ENCODE measurements around the gene LBH. TPM values are rescaled to one million over a fixed set of nuclear protein-coding genes. Genes with fewer than 3 reads are reported as not detected.

The LBH gene
- total RNA-seq, 1 experiment from 2014 or later: 1.1 TPM

- H3K27me3 Mint-ChIP-seq (ENCODE audit: insufficient read depth, unreplicated experiment): no peaks in the 10 kb centered on the region
- peak overlapping the region; percentile 57 for H3K27ac Mint-ChIP-seq (ENCODE audit: low read depth, unreplicated experiment)
- POLR2A ChIA-PET: interaction anchor here (0.7 to 1.7 kb wide), 4 partner anchors 10 to 845 kb away, joined by 3 to 13 read pairs (median 4); no protein-coding TSS in a partner anchor
- H3K4me1 Mint-ChIP-seq (ENCODE audit: insufficient read depth, unreplicated experiment): peaks cover 16% of the 10 kb centered on the region
- BruUV-seq (replicated peaks): no TSS peak
- no peaks in the 10 kb centered on the region for H3K9me3 Mint-ChIP-seq (ENCODE audit: unreplicated experiment)
- intact Hi-C loops (cut with micrococcal nuclease): no loop called here
- peak overlapping the region; percentile 37 for H3K4me3 Mint-ChIP-seq (ENCODE audit: unreplicated experiment)
- TF ChIP-seq CTCF (IDR thresholded peaks at IDR 0.05; ENCODE audit: unreplicated experiment): no peak
- no peaks in the 10 kb centered on the region for H3K36me3 Mint-ChIP-seq (ENCODE audit: insufficient read depth, unreplicated experiment)
- CTCF ChIA-PET: interaction anchor here (0.7 to 2.2 kb wide), 3 partner anchors 10 to 100 kb away, joined by 4 to 6 read pairs (median 5); no protein-coding TSS in a partner anchor
- DNase-seq (ENCODE audit: unreplicated experiment): peak; percentile 51
Measured at GRCh38 chr2:30265052-30266015, 34.0 kb downstream of the LBH start.

GRCh38 chr2:30266051-30266621 is 34.8 kb downstream of the LBH start:
- Mint-ChIP-seq H3K27me3 (ENCODE audit: insufficient read depth, unreplicated experiment) (no peaks in the 10 kb centered on the region), H3K4me3 (ENCODE audit: unreplicated experiment) (peak overlapping the region; percentile 37), H3K36me3 (ENCODE audit: insufficient read depth, unreplicated experiment) (no peaks in the 10 kb centered on the region), H3K4me1 (ENCODE audit: insufficient read depth, unreplicated experiment) (peaks cover 17% of the 10 kb centered on the region), H3K27ac (ENCODE audit: low read depth, unreplicated experiment) (peak overlapping the region; percentile 57), H3K9me3 (ENCODE audit: unreplicated experiment) (no peaks in the 10 kb centered on the region)
- no peak for TF ChIP-seq CTCF (IDR thresholded peaks at IDR 0.05; ENCODE audit: unreplicated experiment)
- intact Hi-C loops (cut with micrococcal nuclease): no loop called here
- no TSS peak for BruUV-seq (replicated peaks)
- ChIA-PET POLR2A (interaction anchor here (1.2 to 1.5 kb wide), 2 partner anchors 9 to 34 kb away, joined by 3 to 13 read pairs; no protein-coding TSS in a partner anchor), CTCF (interaction anchor here (2.2 kb wide), 1 partner anchor 58 kb away, joined by 5 read pairs; no protein-coding TSS in a partner anchor)
- peak; percentile 5 for DNase-seq (ENCODE audit: unreplicated experiment)

- intact Hi-C loops (cut with micrococcal nuclease): no loop called here
- H3K4me3 Mint-ChIP-seq (ENCODE audit: unreplicated experiment): no peak overlapping the region
- CTCF ChIA-PET: interaction anchor here (0.7 to 2.1 kb wide), 2 partner anchors 28 to 58 kb away, joined by 3 to 8 read pairs; no protein-coding TSS in a partner anchor
- POLR2A ChIA-PET: interaction anchor here (1.2 to 1.5 kb wide), 2 partner anchors 8 to 35 kb away, joined by 3 to 13 read pairs; no protein-coding TSS in a partner anchor
- no peaks in the 10 kb centered on the region for H3K27me3 Mint-ChIP-seq (ENCODE audit: insufficient read depth, unreplicated experiment)
- H3K9me3 Mint-ChIP-seq (ENCODE audit: unreplicated experiment): no peaks in the 10 kb centered on the region
- TF ChIP-seq CTCF (IDR thresholded peaks at IDR 0.05; ENCODE audit: unreplicated experiment): no peak
- BruUV-seq (replicated peaks): no TSS peak
- DNase-seq (ENCODE audit: unreplicated experiment): no peak
- no peak overlapping the region for H3K27ac Mint-ChIP-seq (ENCODE audit: low read depth, unreplicated experiment)
- no peaks in the 10 kb centered on the region for H3K36me3 Mint-ChIP-seq (ENCODE audit: insufficient read depth, unreplicated experiment)
- H3K4me1 Mint-ChIP-seq (ENCODE audit: insufficient read depth, unreplicated experiment): peaks cover 22% of the 10 kb centered on the region
Measured at GRCh38 chr2:30266705-30267104, 35.4 kb downstream of the LBH start.
